ENCODE data around the gene FGD2.

- TF ChIP-seq POLR2A (IDR thresholded peaks at IDR 0.05; ENCODE audit: low read length) = no peak
- no peak for TF ChIP-seq GATA1 (IDR thresholded peaks at IDR 0.05; ENCODE audit: low read depth, low read length)
Measured at GRCh38 chr6:37056439-37057127, 51.1 kb downstream of the FGD2 start.
